A549 treated with AZD2906 at 1 μM for 4 hours (cell line): Measurements from ENCODE around the gene HNRNPC. TPM values are rescaled to one million over a fixed set of nuclear protein-coding genes. Genes with fewer than 3 reads are reported as not detected.

Experiments
- total RNA-seq: library from RNA; stranded (reverse); fragments of 200-300 nt; extraction: Qiagen RNA extraction; gene quantifications from 5 replicates; pipeline ENCODE4 v1.2.3, GENCODE V29; 2022

The HNRNPC gene
- total RNA-seq = 730 to 1,057 TPM (median 765 TPM) in 5 replicates

GRCh38 chr14:21269252-21270046 lies at the start of gene HNRNPC:
TSS of gene HNRNPC (minus strand) at chr14:21269442. CDS start at chr14:21234193, 35,249 bp downstream.

GRCh38 chr14:21279783-21280182 lies 10.5 kb upstream of the HNRNPC start, which contains the start of gene RPGRIP1:
TSS of gene RPGRIP1 (plus strand) at chr14:21280083. CDS start at chr14:21287977, 7,894 bp downstream.

Other genes with a start within 250 kb of the HNRNPC start
- 2.5 to 3.8 TPM (median 2.6 TPM) in 5 replicates for gene NDRG2, start 244.4 kb downstream of the HNRNPC start, total RNA-seq
- gene TPPP2, start 239.2 kb downstream of the HNRNPC start, total RNA-seq = not detected in 5 replicates
- gene RNASE13, start 234.6 kb downstream of the HNRNPC start, total RNA-seq = not detected in 5 replicates
- not detected in 5 replicates for gene RNASE7, start 227.1 kb downstream of the HNRNPC start, total RNA-seq
- not detected in 5 replicates for gene RNASE8, start 211.6 kb downstream of the HNRNPC start, total RNA-seq
- 7.0 to 10.6 TPM (median 8.9 TPM) in 5 replicates for gene ARHGEF40, start 199.1 kb downstream of the HNRNPC start, total RNA-seq
- 18.0 to 29.6 TPM (median 28.1 TPM) in 5 replicates for gene ZNF219, start 170.8 kb downstream of the HNRNPC start, total RNA-seq
- gene TMEM253, start 168.4 kb downstream of the HNRNPC start, total RNA-seq = 0.44 to 1.1 TPM (median 0.65 TPM) in 5 replicates
- not detected in 5 replicates for gene OR5AU1, start 113.4 kb downstream of the HNRNPC start, total RNA-seq
- gene RPGRIP1, start 10.6 kb upstream of the HNRNPC start, total RNA-seq = 0.10 to 0.31 TPM (median 0.18 TPM) in 5 replicates
- gene SUPT16H, start 114.6 kb upstream of the HNRNPC start, total RNA-seq = 89.8 to 120 TPM (median 93.0 TPM) in 5 replicates
- 35.3 to 41.6 TPM (median 36.7 TPM) in 5 replicates for gene CHD8, start 186.7 kb upstream of the HNRNPC start, total RNA-seq
- 11.2 to 15.4 TPM (median 12.0 TPM) in 5 replicates for gene RAB2B, start 207.5 kb upstream of the HNRNPC start, total RNA-seq
- gene TOX4, start 207.8 kb upstream of the HNRNPC start, total RNA-seq = 62.2 to 68.9 TPM (median 67.1 TPM) in 5 replicates
- gene METTL3, start 241.9 kb upstream of the HNRNPC start, total RNA-seq = 40.7 to 48.0 TPM (median 44.8 TPM) in 5 replicates